HG02759 (cell line): ENCODE measurements around the gene PAX7.

Experiments
- ATAC-seq: cut with Tn5 transposase; IDR thresholded peaks from one replicate; pipeline ENCODE4 v1.9.1; 2021; ENCODE audit warnings: mild to moderate bottlenecking, moderate library complexity; ENCODE audit not compliant: unreplicated experiment

The PAX7 gene

DNA sequence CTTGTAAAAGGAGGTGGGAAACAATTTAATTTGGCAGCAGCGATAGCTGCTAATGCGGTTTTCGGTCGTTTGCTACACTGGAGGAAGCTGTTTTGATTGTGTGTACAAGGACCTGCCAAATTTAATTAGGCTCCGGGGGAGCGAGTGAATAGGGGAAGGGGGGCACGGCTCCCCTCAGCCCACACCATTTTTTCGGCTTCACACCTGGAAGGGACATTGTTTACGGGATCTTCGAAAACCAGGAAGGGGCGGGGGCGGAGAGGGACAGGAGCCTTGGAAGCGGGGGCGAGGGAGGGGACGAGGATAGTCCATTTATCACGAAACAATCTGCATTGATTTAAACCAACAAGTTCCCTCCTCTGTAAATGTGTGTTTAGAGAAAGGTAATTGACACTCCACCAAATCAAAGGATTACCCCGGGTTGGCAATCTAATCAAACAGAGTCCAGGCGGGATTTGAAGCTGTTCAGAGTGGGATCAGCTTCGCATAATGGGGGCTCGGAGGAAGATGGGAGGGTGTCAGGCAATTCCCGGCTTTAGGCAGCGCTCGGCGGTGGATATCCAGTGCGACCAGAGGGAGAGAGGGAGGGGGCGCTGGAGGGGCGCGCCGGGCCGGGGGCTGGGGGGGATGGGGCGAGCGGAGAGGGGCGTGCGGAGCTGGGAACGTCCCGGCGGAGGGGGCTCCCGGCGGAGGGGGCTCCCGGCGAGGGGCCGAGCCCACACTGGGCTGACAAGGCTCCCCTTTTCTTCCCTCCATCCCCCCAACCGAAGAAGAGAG is 9.8 kb downstream of the PAX7 start:
- ATAC-seq: no peak

DNA sequence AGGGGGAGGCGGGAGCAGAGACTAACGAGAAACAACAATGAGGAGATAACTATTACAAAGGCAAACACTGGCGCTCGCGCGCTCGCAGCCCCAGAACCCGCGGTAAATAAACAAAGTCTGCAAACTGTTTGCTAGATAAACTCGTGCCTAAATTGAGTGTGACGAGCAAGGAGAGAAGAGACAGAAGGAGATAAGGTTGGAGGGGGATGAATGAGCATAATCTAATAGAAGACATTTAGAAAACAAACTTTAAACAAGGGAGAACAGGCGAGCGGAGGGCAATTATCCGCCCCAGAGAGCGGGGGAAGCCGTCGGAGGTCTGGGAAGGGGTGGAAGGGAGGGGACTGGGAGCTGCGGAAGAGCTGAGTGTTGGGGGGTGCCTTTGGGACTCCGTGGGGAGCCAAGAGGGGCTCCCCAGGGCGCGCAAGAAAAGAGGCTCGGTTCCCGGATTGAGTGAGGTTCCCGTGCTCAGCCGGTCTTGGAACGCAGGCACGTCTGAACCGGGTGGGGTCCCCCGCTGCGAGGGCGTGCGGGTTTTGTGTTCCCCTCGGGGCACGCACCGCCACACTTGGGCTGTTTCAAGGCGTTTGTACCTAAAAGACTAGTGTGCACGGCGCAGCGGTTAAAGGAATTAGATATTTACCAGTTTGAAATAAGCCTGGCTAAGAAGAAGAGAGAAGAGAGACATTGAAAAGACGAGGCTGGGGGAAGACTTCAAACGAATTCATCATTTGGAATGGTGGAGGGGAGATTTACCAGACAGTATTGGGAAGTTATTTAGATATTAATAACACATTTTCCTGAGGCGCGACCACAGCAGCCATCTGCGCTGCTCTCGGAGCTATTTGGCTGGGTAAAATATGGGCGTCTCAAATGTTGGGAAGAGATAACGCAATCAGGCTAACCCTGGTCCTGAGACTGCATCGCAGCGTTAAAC is 10.6 kb downstream of the PAX7 start:
- no peak for ATAC-seq

DNA sequence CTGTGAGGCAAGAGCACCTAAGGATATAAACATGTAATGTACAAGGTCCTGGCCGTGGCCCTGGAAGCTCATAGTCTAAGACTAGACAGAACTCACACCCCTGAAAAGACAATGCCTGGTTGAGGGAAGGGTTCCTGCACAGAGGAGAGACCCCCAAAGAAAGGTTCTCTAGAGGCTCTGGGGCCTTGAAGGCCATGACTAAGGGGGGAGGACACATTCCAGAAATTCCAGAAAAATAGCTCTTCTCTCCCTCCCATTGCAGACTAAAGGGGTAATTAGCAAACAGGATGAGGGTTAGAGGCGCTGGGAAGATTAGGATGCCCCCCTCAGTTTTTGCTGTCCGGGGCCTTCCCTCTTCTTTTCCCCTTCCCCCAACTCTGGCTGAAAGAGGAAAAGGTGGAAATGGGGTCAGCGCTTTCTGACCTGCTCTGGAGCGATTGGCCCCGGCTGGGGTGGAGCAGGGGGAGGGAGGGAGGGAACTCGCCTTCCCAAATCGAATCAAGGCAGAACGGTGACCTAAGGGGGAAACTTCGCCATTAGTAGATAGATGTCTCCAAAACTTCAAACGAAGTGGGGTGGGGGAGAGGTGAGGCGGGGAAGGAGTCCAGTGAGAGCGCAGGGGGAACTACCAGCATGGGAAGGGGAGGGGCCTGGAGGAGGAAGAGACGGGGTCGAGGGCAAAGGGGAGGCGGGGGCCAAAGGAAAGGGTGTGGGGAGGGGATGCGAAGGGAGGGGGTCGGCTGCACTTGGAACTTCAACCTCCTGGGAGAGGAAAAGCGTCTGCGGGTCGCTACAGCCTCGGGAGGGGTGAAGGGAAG is 11.8 kb downstream of the PAX7 start:
- no peak for ATAC-seq

DNA sequence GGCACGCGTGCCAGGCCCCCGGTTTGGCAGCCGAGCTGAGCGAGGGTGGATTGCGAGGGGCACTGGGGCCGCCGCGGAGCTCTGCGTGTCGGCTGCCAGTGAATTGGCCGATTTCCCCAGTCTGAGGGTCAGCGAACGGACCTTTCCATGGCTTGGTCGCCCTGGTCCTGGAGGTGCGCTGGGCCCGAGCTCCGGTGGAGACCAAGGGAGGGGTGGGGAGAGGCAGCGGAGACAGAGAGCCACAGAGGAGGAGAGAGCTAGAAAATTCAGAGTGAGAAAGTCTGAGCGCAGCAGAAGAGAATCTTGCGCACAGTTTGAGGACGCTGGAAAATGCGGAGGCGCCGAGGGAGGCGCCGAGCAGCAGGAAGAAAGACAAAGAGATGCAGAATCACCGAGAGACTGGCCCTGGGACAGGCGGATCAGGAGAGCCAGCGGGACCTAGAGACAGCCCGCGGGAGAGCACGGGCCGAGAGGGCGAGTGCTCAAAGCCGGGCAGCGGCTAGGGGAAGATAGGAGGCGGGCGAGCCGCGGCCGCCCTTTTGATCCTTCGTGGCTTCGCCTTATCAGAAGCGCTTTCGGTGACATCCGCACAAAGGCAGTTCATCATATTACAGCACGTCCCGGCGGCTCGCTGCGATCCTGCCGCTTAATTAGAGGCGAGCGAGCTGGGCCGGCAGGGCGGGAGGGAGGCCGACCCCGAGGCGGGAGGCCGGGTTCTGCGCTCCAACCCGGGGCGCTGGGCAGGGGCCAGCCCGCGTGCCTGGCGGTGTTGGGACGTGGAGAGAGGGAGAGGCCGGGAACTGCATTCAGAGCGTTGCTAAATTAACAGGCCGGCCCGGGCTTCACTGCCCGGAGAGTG is 12.7 kb downstream of the PAX7 start:
- ATAC-seq: no peak

DNA sequence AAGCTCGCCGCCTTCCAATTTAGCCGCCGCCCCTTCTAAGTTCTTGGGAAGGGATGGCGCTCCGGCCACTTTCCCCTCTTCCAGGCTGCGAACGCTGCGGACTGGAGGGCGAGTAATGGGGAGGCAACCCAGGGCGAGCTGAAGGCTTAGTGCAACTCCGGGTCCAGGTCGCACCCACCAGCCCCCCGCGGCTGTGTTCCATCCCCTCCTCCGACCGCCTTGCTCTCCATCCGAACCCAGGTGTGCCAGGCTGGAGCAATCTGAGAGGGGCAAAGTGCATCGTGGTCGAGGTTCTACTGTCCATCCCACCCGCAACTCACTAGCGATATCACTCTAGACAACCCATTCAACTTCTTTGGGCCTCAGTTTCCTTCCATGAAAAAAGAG is 13.4 kb downstream of the PAX7 start:
- no peak for ATAC-seq

DNA sequence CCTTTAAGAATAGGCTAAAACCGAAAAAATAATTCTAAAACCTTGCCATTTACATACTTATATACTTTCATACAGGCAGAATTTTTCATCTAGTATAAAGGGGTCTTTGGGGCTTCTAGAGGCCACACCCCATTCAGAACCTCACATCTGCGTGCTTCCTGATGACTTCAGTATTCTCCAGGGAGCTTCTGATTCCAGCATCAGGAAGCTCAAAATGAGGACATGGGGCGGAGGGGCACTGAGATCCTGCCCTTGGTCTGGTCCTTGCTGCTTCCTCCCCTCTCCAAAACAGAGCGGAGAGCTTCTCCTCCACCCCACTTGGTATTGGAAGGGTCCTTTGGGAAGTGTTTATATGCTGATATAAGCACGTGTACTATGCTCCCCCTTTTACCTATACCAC is 13.8 kb downstream of the PAX7 start:
- ATAC-seq: no peak

DNA sequence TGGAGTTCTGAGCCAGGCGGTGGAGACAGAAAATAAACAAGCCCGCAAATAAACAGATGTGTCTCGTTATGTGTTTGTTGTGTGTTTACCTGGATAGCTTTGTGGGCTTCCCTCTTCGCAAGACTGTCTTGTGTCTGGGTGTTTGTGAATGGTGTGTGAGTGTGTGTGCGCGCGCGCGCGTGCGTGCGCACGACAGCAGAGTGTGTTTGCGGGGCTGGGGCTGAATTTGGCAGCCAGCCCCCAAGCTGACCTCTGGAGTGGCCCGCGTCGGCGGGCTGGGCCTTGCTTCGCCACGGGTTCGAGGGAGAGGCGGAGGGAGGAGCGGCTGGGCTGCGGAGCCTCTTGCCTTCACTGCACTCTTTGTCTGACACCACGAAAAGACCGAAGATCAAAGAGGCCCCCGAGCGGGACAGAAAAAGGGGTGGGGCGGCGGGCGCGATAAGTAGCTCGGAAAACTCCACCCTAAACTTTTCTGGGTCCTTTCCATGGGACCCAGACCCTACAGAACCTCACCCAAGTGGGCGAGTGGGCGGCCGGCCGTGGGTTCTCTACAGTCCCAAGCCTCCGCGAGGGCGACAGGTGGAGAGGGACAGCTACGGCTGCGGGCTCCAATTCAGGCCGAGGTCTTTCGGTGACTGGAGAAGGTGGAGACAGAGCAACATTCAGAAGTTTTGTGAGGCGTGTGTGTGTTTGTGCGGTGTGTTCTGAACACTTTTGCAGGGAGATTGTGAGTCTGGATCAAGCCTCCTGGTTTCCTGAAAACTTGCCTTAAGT is 14.5 kb downstream of the PAX7 start:
- no peak for ATAC-seq

DNA sequence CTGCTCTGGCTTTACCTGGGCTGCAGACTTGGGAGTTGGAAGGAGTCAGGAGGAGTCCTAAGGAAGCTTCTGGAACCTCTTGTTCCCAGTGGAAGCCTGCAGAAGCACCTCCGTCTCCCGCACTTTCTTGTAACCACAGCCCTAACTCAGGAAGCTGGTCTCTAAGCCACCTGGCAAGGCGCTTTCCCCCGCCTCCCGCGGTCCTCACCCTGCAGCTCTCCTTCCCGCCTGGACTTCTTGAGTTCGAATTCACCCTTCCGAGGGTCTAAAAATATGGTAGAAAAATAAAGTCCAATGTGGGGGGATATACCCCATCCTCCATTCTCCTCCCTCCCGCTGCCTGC is 15.1 kb downstream of the PAX7 start:
- no peak for ATAC-seq

DNA sequence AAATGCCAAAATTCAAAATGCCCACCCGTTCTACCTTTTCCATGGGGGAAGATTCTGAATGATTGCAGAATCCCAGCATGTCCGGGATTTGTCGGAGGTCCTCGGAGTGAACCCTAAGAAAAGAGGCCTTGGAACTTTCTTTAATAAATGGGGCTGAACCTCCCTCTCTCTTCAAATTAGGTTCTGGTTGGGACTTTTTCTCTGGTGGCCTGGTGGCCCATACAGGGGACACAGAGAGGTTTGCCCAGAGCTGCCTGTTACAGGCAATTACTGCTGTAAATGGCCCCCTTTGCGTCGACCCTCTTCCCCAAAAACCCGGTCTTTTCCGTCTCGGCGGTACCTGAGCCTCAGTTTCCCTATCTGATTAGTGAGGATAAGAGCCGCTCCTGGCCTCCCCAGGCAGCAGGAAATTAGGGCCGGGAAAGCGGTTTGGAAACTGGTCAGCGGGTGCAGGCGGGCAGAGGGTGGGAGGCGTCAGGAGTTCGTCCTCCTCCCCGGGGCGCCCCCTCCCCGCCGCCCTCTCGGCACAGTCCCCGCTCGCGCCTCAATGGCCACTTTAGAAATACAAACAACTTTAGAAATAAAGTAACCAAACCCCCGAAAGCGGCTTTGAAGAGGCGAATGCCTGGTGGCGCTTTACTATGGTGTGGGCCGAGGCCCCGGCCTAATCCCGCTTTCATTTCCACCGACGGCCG is 15.6 kb downstream of the PAX7 start:
- no peak for ATAC-seq

DNA sequence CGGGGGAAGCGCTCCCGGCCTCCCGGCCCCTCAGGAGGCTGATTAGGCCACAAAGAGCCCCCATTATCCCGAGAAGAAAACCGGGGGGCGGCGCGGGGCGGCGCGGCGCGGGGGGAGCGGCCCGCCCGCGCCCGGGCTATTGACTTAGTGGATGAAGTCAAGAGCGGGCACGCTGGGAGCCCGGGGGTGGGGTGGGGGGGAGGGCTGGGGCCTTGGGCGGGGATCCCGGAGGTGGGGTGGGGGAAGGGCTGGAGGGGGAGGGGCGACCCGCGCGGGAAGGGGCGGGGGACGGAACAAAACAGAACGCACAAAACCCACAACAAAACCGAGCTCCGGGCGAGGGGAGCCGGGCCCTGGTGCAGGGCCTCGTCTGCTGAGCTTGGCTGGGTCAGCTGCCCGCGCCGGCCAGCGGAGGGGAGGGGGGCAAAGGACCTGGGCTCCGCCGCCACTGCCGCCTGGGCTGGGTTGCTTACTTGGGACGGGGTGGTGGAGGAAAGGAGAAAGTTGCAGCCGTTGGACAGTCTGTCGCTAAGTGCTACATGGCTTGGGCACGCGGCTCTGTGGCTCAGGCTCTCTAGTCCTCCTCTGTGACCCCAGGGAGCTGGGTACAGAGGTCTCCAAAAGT is 16.3 kb downstream of the PAX7 start:
- no peak for ATAC-seq

DNA sequence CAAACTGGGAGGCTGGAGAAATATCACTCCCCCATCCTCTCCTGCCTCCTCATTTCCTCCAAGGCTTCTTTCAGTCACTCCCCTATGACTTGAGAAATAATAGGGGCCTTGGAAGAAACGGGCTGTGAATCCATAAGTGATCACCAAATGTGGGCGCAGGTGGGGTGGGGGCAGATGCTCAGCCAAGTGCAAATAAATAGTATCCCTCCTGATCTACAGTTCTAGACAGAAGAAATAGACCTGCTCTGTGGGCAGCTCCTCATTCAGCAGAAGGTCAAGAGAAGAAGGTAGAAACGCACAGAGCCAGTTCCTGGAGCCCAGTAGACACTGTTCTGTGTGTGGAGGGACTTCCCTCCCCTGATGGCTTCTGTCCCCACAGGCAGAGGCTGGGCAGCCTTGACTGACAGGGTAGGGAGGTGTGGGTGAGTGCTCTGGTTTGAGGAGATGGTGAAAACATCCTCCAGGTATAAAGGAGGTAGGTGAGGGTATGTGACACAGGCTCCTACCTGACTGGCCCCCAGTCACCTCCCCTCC is 17.1 kb downstream of the PAX7 start:
- no peak for ATAC-seq

DNA sequence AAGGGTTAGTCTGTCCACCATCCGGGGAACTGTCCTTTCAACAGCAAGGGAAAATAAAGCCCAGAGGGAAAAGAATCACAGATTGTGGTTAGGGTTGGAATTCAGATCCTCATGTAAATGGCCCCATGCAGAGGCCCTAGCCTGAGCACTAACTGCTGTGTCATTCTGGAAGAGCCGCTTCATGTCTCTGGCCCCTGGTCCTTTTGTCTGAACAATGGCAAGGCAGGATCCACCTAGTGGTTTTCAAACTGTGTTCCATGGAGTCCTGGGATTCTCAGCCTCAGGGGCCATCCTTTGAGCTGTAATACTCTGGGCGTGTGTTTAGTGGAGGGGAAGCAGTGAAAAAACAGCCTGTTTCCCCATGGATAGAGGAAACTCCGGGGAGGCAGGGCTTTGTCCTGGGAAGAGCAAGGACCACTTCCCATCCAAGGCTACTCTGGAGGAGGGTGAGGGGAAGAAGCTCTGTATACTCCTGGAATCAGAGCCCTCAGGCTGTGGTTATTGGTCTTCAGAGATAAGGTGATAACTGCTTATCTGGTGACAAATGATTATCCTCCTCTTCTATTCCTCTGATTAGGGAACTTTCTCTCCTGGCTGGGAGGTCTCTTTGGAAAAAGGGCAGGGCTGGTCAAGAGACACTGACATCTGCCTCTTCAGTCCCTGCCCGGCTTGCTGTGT is 19.2 kb downstream of the PAX7 start:
- ATAC-seq: no peak

DNA sequence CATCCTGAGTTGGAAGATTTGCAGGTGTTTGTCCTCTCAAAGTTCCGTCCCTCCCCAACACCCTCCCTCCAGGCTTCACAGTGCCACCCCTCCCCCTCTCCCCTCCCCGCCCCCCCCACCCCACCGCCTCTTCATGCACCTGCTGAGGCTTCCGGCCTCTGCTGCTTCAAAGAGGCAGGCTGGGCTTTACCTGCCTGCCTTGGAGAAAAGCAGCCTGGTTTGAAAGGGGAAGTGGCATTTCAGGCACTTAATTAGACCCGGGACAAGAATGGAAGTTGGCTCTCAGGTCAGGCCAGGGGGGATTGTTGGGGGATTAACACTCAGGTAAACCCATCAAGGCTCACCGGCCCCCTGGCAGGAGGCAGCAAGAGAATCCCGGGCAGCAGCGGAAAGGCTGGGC is 21.1 kb downstream of the PAX7 start:
- ATAC-seq: no peak

DNA sequence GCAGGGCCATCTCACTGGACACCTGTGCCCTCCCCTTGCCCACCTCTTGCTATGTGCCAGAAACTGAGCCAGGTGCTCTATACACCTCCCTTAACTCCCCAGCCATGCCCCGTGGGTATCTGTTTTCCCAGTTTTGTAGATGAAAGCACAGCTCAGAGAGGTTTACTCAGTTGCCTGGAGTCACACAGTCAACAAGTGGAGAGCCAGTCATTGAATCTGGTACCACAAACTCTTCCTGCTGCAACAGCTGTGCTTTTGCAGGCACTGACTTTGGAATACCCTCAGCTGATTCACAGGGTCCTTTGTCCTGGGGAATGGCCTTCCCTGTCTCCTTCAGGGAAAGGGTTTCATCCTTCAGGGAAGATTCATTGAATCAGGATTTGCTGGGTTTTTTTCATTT is 22.1 kb downstream of the PAX7 start:
- ATAC-seq: no peak

DNA sequence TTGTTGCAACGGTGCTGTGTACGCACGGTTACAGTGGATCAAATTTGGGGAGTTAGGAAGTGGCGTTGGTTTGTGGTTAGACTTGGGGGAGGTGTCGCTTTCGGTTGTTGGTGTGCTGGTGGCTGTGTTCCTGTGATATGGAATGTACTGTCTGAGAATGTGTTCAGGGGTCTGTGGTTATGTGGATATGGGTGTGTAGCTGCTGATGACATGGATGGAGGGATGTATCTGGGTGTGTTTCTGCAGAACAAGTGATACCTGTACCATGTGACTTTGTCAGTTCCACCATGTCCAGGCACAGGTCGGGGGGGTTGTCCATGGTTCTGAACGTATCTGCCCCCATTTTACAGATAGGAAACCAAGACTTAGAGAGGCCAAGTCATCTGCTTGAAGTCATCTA is 22.7 kb downstream of the PAX7 start:
- ATAC-seq: no peak

DNA sequence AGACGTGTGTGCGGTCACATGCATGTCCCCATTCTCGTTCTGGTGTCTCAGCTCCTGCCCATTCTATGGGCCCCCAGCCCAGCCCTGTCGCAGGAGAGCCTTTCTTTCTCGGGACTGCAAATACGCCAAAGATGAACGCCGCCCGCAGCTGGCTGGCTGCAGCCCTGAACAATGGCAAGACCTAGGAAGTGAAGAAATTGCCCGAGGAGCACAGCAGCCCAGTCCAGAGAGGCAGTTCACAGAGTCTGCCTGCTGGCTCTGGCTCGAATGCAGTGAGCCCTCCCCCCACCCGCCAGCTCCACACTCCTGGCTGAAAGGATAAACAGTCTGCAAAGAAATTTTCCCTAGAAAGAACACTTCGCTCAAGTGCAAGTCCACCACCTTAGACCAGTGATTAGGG is 23.3 kb downstream of the PAX7 start:
- no peak for ATAC-seq

DNA sequence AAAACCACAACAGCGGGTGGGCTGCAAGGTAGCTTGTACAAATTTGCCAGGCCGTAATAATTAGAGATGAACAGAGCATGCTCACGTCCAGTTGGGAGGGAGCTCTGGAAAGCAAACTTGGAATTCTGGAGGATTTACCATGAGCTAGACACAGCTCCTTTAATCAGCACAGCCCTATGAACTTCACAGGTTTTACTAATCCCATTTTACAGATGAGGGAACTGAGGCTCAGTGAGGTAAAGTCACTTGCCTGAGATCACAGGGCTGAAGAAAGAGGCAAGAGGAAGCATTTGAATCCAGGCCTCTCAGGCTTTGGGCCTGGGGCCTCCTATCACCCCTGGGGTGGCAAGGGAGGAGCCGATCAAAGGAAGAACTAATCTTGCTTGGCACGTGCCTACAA is 24.0 kb downstream of the PAX7 start:
- no peak for ATAC-seq
